C4-2B (cell line): ENCODE measurements around the gene AGPAT3.

Source experiments
- ZFX ChIP-seq: fragments of 450-650 bp; IDR thresholded peaks from 2 replicates; pipeline ENCODE4 v1.6.1; 2017
- TF ChIP-seq, protein P1 (sequence below): fragments of 450-650 bp; conservative IDR thresholded peaks from 2 replicates; pipeline ENCODE4 v1.5.1; 2017; ENCODE audit warnings: mild to moderate bottlenecking

DNA sequence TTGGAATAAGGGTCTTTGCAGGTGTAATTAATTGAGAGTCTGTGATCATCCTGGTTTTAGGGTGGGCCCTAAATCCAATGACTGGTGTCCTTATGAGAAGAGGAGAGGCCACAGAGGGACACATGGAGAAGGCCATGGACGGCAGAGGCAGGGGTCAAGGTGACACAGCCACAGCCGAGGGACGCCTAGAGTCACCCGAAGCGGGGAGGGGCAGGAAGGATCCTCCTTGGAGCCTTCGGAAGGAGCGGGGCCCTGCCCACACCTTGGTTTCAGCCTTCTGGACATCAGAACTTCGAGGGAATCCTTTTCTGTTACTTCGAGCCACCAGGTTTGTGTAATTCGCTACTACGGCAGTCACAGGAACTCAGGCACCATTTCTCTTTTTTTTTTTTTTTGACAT, 44.6 kb upstream of the AGPAT3 start:
- TF ChIP-seq, protein P1, sequence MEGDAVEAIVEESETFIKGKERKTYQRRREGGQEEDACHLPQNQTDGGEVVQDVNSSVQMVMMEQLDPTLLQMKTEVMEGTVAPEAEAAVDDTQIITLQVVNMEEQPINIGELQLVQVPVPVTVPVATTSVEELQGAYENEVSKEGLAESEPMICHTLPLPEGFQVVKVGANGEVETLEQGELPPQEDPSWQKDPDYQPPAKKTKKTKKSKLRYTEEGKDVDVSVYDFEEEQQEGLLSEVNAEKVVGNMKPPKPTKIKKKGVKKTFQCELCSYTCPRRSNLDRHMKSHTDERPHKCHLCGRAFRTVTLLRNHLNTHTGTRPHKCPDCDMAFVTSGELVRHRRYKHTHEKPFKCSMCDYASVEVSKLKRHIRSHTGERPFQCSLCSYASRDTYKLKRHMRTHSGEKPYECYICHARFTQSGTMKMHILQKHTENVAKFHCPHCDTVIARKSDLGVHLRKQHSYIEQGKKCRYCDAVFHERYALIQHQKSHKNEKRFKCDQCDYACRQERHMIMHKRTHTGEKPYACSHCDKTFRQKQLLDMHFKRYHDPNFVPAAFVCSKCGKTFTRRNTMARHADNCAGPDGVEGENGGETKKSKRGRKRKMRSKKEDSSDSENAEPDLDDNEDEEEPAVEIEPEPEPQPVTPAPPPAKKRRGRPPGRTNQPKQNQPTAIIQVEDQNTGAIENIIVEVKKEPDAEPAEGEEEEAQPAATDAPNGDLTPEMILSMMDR, result no peak
- TF ChIP-seq ZFX, result no peak
